ENCODE data around the gene MACROD2. TPM values are rescaled to one million over a fixed set of nuclear protein-coding genes. Genes with fewer than 3 reads are reported as not detected.

Gene MACROD2
- total RNA-seq, 6 experiments from 2014 or later = 0.05 to 0.57 (median 0.11) TPM; not detected in 1

- TF ChIP-seq CTCF (IDR thresholded peaks at IDR 0.05) = no peak
- H3K4me1 Mint-ChIP-seq (ENCODE audit: low read depth) = no peaks in the 10 kb centered on the region
- H3K27ac Mint-ChIP-seq = no peak overlapping the region
- no peaks in the 10 kb centered on the region for H3K36me3 Mint-ChIP-seq (ENCODE audit: low read depth)
- DNase-seq = no peak
- H3K4me3 Mint-ChIP-seq = no peak overlapping the region
- H3K9me3 Mint-ChIP-seq = peaks cover 29% of the 10 kb centered on the region
- H3K27me3 Mint-ChIP-seq (ENCODE audit: insufficient read depth) = no peaks in the 10 kb centered on the region
Observed at GRCh38 chr20:14953736-14954135, 958.4 kb downstream of the MACROD2 start.

- no peak overlapping the region for H3K27ac Mint-ChIP-seq
Observed at GRCh38 chr20:14955399-14955798, 960.1 kb downstream of the MACROD2 start.

GRCh38 chr20:14956026-14956425 is 960.7 kb downstream of the MACROD2 start:
- Mint-ChIP-seq H3K4me1 (ENCODE audit: low read depth) (no peaks in the 10 kb centered on the region), H3K4me3 (no peak overlapping the region), H3K27me3 (ENCODE audit: insufficient read depth) (no peaks in the 10 kb centered on the region), H3K27ac (no peak overlapping the region), H3K36me3 (ENCODE audit: low read depth) (0 out of 2 replicates have a peak, but pooled peaks cover 4% of the 10 kb centered on the region), H3K9me3 (peaks cover 26% of the 10 kb centered on the region)
- no peak for DNase-seq
- no peak for TF ChIP-seq CTCF (IDR thresholded peaks at IDR 0.05)

More at GRCh38 chr20:14955399-14955798, 960.1 kb downstream of the MACROD2 start:
- no peaks in the 10 kb centered on the region for H3K4me1 Mint-ChIP-seq (ENCODE audit: low read depth)
- no peak overlapping the region for H3K4me3 Mint-ChIP-seq
- H3K27me3 Mint-ChIP-seq (ENCODE audit: insufficient read depth) = no peaks in the 10 kb centered on the region
- 0 out of 2 replicates have a peak, but pooled peaks cover 4% of the 10 kb centered on the region for H3K36me3 Mint-ChIP-seq (ENCODE audit: low read depth)
- DNase-seq = no peak
- H3K9me3 Mint-ChIP-seq = peaks cover 32% of the 10 kb centered on the region
- no peak for TF ChIP-seq CTCF (IDR thresholded peaks at IDR 0.05)

- peaks cover 21% of the 10 kb centered on the region for H3K9me3 Mint-ChIP-seq
- DNase-seq = no peak
- no peak overlapping the region for H3K27ac Mint-ChIP-seq
- no peaks in the 10 kb centered on the region for H3K4me1 Mint-ChIP-seq (ENCODE audit: low read depth)
- 0 out of 2 replicates have a peak, but pooled peaks cover 4% of the 10 kb centered on the region for H3K36me3 Mint-ChIP-seq (ENCODE audit: low read depth)
- TF ChIP-seq CTCF (IDR thresholded peaks at IDR 0.05) = no peak
- no peaks in the 10 kb centered on the region for H3K27me3 Mint-ChIP-seq (ENCODE audit: insufficient read depth)
- no peak overlapping the region for H3K4me3 Mint-ChIP-seq
Observed at GRCh38 chr20:14956538-14956937, 961.2 kb downstream of the MACROD2 start.

- no peak overlapping the region for H3K4me3 Mint-ChIP-seq
- H3K36me3 Mint-ChIP-seq (ENCODE audit: low read depth) = 0 out of 2 replicates have a peak, but pooled peaks cover 4% of the 10 kb centered on the region
- peaks cover 21% of the 10 kb centered on the region for H3K9me3 Mint-ChIP-seq
- TF ChIP-seq CTCF (IDR thresholded peaks at IDR 0.05) = no peak
- H3K27me3 Mint-ChIP-seq (ENCODE audit: insufficient read depth) = no peaks in the 10 kb centered on the region
- no peak overlapping the region for H3K27ac Mint-ChIP-seq
- no peaks in the 10 kb centered on the region for H3K4me1 Mint-ChIP-seq (ENCODE audit: low read depth)
- no peak for DNase-seq
Observed at GRCh38 chr20:14957402-14957801, 962.1 kb downstream of the MACROD2 start.

GRCh38 chr20:14958626-14959025 is 963.3 kb downstream of the MACROD2 start:
- no peak overlapping the region for H3K27ac Mint-ChIP-seq

More at GRCh38 chr20:14958626-14959025, 963.3 kb downstream of the MACROD2 start:
- DNase-seq = no peak
- Mint-ChIP-seq H3K27me3 (ENCODE audit: insufficient read depth) (no peaks in the 10 kb centered on the region), H3K36me3 (ENCODE audit: low read depth) (0 out of 2 replicates have a peak, but pooled peaks cover 4% of the 10 kb centered on the region), H3K4me3 (no peak overlapping the region), H3K4me1 (ENCODE audit: low read depth) (no peaks in the 10 kb centered on the region), H3K9me3 (peaks cover 25% of the 10 kb centered on the region)
- TF ChIP-seq CTCF (IDR thresholded peaks at IDR 0.05) = no peak
